MCF 10A (cell line): ENCODE data around the gene HOOK2. TPM values are rescaled to one million over a fixed set of nuclear protein-coding genes. Genes with fewer than 3 reads are reported as not detected.

ENCODE experiments used
- BruUV-seq: library from RNA; stranded (reverse); fragments of 400-500 nt; replicated peaks from 2 replicates; lab custom pipeline; 2021; lab: Mats Ljungman, UMichigan
- CTCF ChIA-PET: fragments of 300-600 bp; sonication (Branson Sonifier 250); formaldehyde crosslinking; extraction: SDS; loops from one replicate; lab custom pipeline; 2021; ENCODE audit warnings: antibody characterized with exemption, inconsistent platforms; lab: Yijun Ruan, JAX
- POLR2A ChIA-PET: fragments of 300-600, 350-650 bp; sonication (Branson Sonifier 250); formaldehyde crosslinking; extraction: SDS; loops from one replicate; lab custom pipeline; 2020; ENCODE audit warnings: antibody characterized with exemption, inconsistent platforms; lab: Yijun Ruan, JAX
- DNase-seq: peaks from one replicate; pipeline ENCODE4 v3.0.0-alpha.2; 2018; ENCODE audit not compliant: unreplicated experiment
- H3K27ac Mint-ChIP-seq: one replicate; pipeline ENCODE4 v1.8.0; 2022; ENCODE audit warnings: mild to moderate bottlenecking, low read depth, mixed read lengths; ENCODE audit not compliant: unreplicated experiment
- H3K27me3 Mint-ChIP-seq: one replicate; pipeline ENCODE4 v1.8.0; 2022; ENCODE audit warnings: mixed read lengths; ENCODE audit not compliant: insufficient read depth, unreplicated experiment
- H3K36me3 Mint-ChIP-seq: one replicate; pipeline ENCODE4 v1.8.0; 2022; ENCODE audit warnings: mild to moderate bottlenecking, moderate library complexity, mixed read lengths; ENCODE audit not compliant: insufficient read depth, unreplicated experiment
- H3K4me1 Mint-ChIP-seq: one replicate; pipeline ENCODE4 v1.8.0; 2022; ENCODE audit warnings: mixed read lengths; ENCODE audit not compliant: insufficient read depth, unreplicated experiment
- H3K4me3 Mint-ChIP-seq: one replicate; pipeline ENCODE4 v1.8.0; 2022; ENCODE audit warnings: mild to moderate bottlenecking, moderate library complexity, mixed read lengths; ENCODE audit not compliant: unreplicated experiment
- H3K9me3 Mint-ChIP-seq: one replicate; pipeline ENCODE4 v1.8.0; 2022; ENCODE audit warnings: mixed read lengths; ENCODE audit not compliant: unreplicated experiment
- intact Hi-C: fragments of 100-400 bp; cut with micrococcal nuclease; formaldehyde crosslinking; loops from 2 replicates; pipeline ENCODE4 v1.14.1; 2022
- total RNA-seq: library from RNA; stranded (reverse); gene quantifications from 2 replicates; pipeline ENCODE4 v1.2.3, GENCODE V29; 2022
- TF ChIP-seq, protein P1 (sequence below): fragments of 200-600 bp; IDR thresholded peaks from one replicate; pipeline ENCODE4 v1.8.0; 2022; ENCODE audit warnings: antibody characterized with exemption, mild to moderate bottlenecking; ENCODE audit not compliant: unreplicated experiment

HOOK2 gene
- total RNA-seq, 1 experiment from 2014 or later: 31.6 TPM

DNA sequence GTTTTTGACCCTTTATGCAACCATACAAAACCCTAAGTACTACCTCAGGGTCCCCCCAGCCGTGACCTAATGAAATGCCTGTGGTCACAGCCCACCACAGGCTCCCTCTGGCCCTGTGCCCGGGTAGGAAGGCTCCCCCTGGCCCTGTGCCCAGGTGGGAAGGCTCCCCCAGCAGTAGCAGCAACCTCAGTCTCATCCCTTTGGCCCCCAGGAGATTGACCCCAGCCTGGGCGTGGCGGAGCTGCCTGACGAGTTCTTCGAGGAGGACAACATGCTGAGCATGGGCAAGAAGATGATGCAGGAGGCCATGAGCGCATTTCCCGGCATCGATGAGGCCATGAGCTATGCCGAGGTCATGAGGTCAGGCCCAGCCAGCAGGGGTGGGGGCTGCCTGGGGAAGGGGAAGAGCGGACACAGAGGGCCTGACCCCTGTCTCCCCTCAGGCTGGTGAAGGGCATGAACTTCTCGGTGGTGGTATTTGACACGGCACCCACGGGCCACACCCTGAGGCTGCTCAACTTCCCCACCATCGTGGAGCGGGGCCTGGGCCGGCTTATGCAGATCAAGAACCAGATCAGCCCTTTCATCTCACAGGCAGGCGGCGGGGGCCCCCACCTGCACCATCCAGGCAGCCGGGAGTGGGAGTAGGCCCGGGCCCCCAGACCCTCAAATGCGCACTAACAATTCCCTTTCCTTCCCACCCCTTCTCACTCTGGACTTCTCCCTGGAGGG, 30.0 kb downstream of the HOOK2 start:
- peaks cover 75% of the 10 kb centered on the region for H3K36me3 Mint-ChIP-seq
- H3K4me3 Mint-ChIP-seq: no peak overlapping the region
- no peaks in the 10 kb centered on the region for H3K27me3 Mint-ChIP-seq
- H3K9me3 Mint-ChIP-seq: no peaks in the 10 kb centered on the region
- intact Hi-C loops: no loop called here
- TF ChIP-seq, protein P1, sequence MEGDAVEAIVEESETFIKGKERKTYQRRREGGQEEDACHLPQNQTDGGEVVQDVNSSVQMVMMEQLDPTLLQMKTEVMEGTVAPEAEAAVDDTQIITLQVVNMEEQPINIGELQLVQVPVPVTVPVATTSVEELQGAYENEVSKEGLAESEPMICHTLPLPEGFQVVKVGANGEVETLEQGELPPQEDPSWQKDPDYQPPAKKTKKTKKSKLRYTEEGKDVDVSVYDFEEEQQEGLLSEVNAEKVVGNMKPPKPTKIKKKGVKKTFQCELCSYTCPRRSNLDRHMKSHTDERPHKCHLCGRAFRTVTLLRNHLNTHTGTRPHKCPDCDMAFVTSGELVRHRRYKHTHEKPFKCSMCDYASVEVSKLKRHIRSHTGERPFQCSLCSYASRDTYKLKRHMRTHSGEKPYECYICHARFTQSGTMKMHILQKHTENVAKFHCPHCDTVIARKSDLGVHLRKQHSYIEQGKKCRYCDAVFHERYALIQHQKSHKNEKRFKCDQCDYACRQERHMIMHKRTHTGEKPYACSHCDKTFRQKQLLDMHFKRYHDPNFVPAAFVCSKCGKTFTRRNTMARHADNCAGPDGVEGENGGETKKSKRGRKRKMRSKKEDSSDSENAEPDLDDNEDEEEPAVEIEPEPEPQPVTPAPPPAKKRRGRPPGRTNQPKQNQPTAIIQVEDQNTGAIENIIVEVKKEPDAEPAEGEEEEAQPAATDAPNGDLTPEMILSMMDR: no peak
- ChIA-PET POLR2A (interaction anchor here (0.8 kb wide), 1 partner anchor 8 kb away, joined by 3 read pairs; the partner anchor contains the start of gene GET3), CTCF (interaction anchor here (0.6 to 7.1 kb wide), 3 partner anchors 9 to 21 kb away, joined by 3 to 75 read pairs (median 3); partner anchors contain the start of gene GET3)
- no TSS peak for BruUV-seq
- H3K27ac Mint-ChIP-seq: no peak overlapping the region
- DNase-seq: no peak
- peaks cover 13% of the 10 kb centered on the region for H3K4me1 Mint-ChIP-seq

DNA sequence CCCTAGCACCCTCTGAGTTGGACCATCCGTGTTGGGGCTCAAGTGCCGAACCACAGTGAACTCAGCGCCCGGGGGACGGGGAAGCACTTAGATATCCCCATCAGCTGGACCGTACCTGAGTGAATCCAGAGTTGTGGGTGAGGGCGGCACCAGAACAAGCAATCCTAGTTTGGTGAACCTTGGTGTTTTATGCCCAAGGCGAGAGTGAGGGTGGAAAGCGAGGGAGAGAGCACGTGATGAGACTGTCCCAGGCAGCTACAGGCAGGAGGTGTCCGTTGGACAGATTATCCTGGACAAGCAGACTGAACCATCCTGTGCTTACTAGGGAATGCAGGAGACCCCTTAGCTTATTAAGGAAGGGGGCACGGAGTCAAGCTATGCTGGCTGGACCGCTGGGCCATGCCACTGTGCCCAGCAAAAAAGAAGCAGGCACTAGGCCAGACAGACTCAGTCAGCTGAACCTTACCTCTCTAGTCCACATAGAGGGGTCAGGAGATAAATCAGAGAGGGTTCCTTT, 37.5 kb downstream of the HOOK2 start:
- H3K4me3 Mint-ChIP-seq: peak overlapping the region; percentile 99
- POLR2A ChIA-PET: interaction anchor here (0.6 to 8.5 kb wide), 16 partner anchors 9 to 408 kb away, joined by 3 to 235 read pairs (median 4); partner anchors contain the start of genes BEST2, FBXW9, JUNB and TNPO2
- no TSS peak for BruUV-seq
- H3K36me3 Mint-ChIP-seq: peaks cover 48% of the 10 kb centered on the region
- intact Hi-C loops: no loop called here
- TF ChIP-seq, protein P1: no peak
- CTCF ChIA-PET: interaction anchor here (0.6 to 2.3 kb wide), 5 partner anchors 10 to 107 kb away, joined by 3 to 8 read pairs (median 5); no protein-coding TSS in a partner anchor
- peak overlapping the region; percentile 100 for H3K27ac Mint-ChIP-seq
- peaks cover 18% of the 10 kb centered on the region for H3K4me1 Mint-ChIP-seq
- no peak for DNase-seq
- no peaks in the 10 kb centered on the region for H3K27me3 Mint-ChIP-seq
- H3K9me3 Mint-ChIP-seq: no peaks in the 10 kb centered on the region

DNA sequence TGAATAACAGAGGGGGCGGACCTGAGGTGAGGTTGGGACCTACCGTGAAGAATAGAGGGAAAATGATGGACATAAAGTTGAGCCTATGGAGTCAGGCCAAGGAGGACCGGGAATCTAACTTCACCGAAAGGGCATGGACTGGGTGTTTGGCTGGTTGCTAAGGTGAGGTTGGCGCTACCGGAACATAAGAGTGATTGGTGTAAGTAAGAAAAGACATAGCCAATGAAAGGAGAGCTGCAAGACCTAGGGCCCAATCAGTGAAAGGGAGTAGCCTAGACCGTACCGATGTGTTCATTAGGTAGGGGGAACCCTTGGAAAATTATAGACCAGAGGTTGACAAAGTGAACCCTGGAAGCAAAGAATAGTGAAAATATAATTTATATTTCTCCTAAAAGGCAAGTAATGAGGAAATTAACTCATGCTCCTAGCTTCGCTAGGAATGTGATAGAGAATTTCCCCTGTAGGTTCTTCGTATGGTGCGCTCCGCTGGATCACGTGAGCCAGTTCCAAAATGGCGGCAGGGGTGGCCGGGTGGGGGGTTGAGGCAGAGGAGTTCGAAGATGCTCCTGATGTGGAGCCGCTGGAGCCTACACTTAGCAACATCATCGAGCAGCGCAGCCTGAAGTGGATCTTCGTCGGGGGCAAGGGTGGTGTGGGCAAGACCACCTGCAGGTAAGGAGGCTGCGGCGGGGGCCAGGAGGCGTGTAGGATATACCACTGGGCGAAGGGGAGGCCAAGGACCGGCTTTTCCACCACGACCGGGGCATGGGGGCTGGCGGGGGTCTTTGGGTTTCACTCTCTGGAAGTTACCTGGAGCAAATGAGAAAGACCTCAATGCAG, 38.1 kb downstream of the HOOK2 start, which contains the start of gene GET3:
Gene GET3 (plus strand): TSS at position 503 of the 840 bp plus-strand sequence. CDS start 9 bp downstream, at position 512.
- H3K36me3 Mint-ChIP-seq: peaks cover 48% of the 10 kb centered on the region

More for the DNA sequence above, 38.1 kb downstream of the HOOK2 start, which contains the start of gene GET3:
- Mint-ChIP-seq H3K4me3 (peak within 1 kb of the TSS; percentile 99), H3K9me3 (no peaks in the 10 kb centered on the region), H3K4me1 (peaks cover 22% of the 10 kb centered on the region), H3K27me3 (no peaks in the 10 kb centered on the region), H3K27ac (peak within 1 kb of the TSS; percentile 100)
- TF ChIP-seq, protein P1: no peak
- CTCF ChIA-PET: interaction anchor here (0.6 to 2.3 kb wide), 9 partner anchors 8 to 110 kb away, joined by 3 to 8 read pairs (median 5); partner anchors contain the start of gene TNPO2
- peak; percentile 100 for DNase-seq
- intact Hi-C loops: no loop called here
- POLR2A ChIA-PET: interaction anchor here (0.6 to 8.5 kb wide), 24 partner anchors 9 to 268 kb away, joined by 3 to 235 read pairs (median 4); partner anchors contain the start of genes BEST2, FBXW9, JUNB and TNPO2
- TSS peak; percentile 73 for BruUV-seq
